T-cell (primary cell): ENCODE data around the gene TAS1R1. TPM values are rescaled to one million over a fixed set of nuclear protein-coding genes. Genes with fewer than 3 reads are reported as not detected.
"Not testable (repeated sequence)": the region's sequence is repeated elsewhere in the genome, so short reads cannot be mapped to it uniquely, and the experiment has no call there.

Experiments
- ATAC-seq, 4 experiments: fragments of 200-7000 bp in 3 of 4; fragments of 150-1000 bp in 1 of 4; cut with Tn5 transposase; replicated peaks in 1 of 4; 1 replicate in 3 of 4; 2 replicates in 1 of 4; pipeline ENCODE4 v1.10.0; 2021; ENCODE audit warnings: moderate library complexity in 3 of 4, mild to moderate bottlenecking in 2 of 4, moderate number of reproducible peaks in 1 of 4
- CTCF ChIA-PET, 2 donors: fragments of 300-600 bp; sonication (Branson Sonifier 250); formaldehyde crosslinking; loops; one replicate each; lab custom pipeline; 2022; ENCODE audit warnings: antibody characterized with exemption in 2 of 2; lab: Charles Lee
- POLR2A ChIA-PET, 2 donors: fragments of 300-600 bp; sonication (Branson Sonifier 250); formaldehyde crosslinking; loops; one replicate each; lab custom pipeline; 2022; ENCODE audit warnings: antibody characterized with exemption in 2 of 2; lab: Charles Lee
- DNase-seq, 35 experiments: peaks; one replicate each; pipeline versions ENCODE4 v3.0.0 to v3.0.0-alpha.2; 2013 to 2023
- H3K27ac ChIP-seq: one replicate; pipeline ENCODE4 v1.5.1; 2013; ENCODE audit warnings: low read length
- H3K27me3 ChIP-seq, 2 experiments: replicated peaks in 1 of 2; 1 replicate in 1 of 2; 2 replicates in 1 of 2; pipeline versions ENCODE4 v1.6.1 to v1.7.0; 2013; ENCODE audit warnings: low read length in 1 of 2, mixed read lengths in 1 of 2; ENCODE audit not compliant: control insufficient read depth in 2 of 2, insufficient read depth in 2 of 2; ENCODE audit errors: extremely low read depth in 1 of 2
- H3K36me3 ChIP-seq, 2 donors: 1 replicate in 1 of 2; 2 replicates in 1 of 2; pipeline versions ENCODE4 v1.6.1 to v1.7.0; 2013; ENCODE audit warnings: low read length in 1 of 2; ENCODE audit not compliant: control insufficient read depth in 2 of 2, insufficient read depth in 1 of 2; ENCODE audit errors: extremely low read depth in 1 of 2
- H3K4me1 ChIP-seq, 2 experiments: 1 replicate in 1 of 2; 2 replicates in 1 of 2; pipeline versions ENCODE4 v1.6.1 to v1.7.0; 2013; ENCODE audit warnings: low read length in 2 of 2, mixed read lengths in 1 of 2; ENCODE audit not compliant: insufficient read depth in 2 of 2, control insufficient read depth in 1 of 2; ENCODE audit errors: extremely low read depth in 1 of 2
- H3K4me3 ChIP-seq, 2 donors: 1 replicate in 1 of 2; 2 replicates in 1 of 2; pipeline versions ENCODE4 v1.5.1 to v1.7.0; 2013; ENCODE audit warnings: mild to moderate bottlenecking in 2 of 2, low read length in 1 of 2, moderate library complexity in 1 of 2; ENCODE audit not compliant: control insufficient read depth in 1 of 2; ENCODE audit errors: extremely low read depth in 1 of 2
- H3K9me3 ChIP-seq: 2 replicates; pipeline ENCODE4 v1.7.0; 2013
- H3K27ac Mint-ChIP-seq, 2 donors: one replicate each; pipeline ENCODE4 v1.8.0; 2020 to 2021; ENCODE audit warnings: mild to moderate bottlenecking in 2 of 2, mixed read lengths in 2 of 2
- H3K27me3 Mint-ChIP-seq, 2 donors: one replicate each; pipeline ENCODE4 v1.8.0; 2021 to 2022; ENCODE audit warnings: mixed read lengths in 2 of 2
- H3K36me3 Mint-ChIP-seq: one replicate; pipeline ENCODE4 v1.8.0; 2021; ENCODE audit warnings: mixed read lengths
- H3K4me1 Mint-ChIP-seq, 3 donors: one replicate each; pipeline ENCODE4 v1.8.0; 2020 to 2022; ENCODE audit warnings: mixed read lengths in 3 of 3, mild to moderate bottlenecking in 1 of 3
- H3K4me3 Mint-ChIP-seq, 3 donors: one replicate each; pipeline ENCODE4 v1.8.0; 2020 to 2022; ENCODE audit warnings: mild to moderate bottlenecking in 3 of 3, mixed read lengths in 3 of 3, moderate library complexity in 3 of 3
- H3K9me3 Mint-ChIP-seq, 3 donors: one replicate each; pipeline ENCODE4 v1.8.0; 2020 to 2022; ENCODE audit warnings: mixed read lengths in 3 of 3
- WGBS: methylation state at CpG from one replicate; pipeline ENCODE4 v1.1.5; 2013; ENCODE audit warnings: missing lambda C conversion rate; ENCODE audit not compliant: insufficient coverage; 5-methylcytosine and 5-hydroxymethylcytosine counted together
- total RNA-seq, 35 experiments: library from RNA in 6 of 35; stranded (reverse) in 6 of 35; fragments of 120-200 nt in 1 of 35; gene quantifications; one replicate each; pipeline versions ENCODE4 v1.2.1 to v1.2.4 and lab custom pipeline; 2013 to 2026

TAS1R1 gene
- total RNA-seq, 5 donors from 2014 or later (not counting 1 experiment from before 2014, with no cell fraction given) = not detected

DNA sequence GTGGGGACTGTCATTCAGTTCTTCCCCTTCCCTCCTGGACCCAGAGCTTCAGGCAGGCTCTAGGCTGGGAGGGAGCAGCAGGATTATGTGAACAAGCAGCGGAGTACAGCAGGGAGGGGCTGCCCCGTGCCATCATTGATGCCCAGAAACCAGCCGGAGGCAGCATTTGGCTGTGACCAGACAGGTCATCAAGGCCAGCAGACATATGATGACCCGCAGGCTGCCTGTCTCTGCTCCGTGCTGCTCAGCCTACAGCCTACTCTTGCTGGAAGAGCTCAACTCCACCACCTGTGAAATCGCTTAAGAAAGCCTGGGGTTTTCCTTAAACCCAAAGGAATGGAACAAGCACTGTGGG, 42.6 kb downstream of the TAS1R1 start:
- CTCF ChIA-PET = interaction anchor here in 1 of 2 donors (0.6 to 0.9 kb wide), 2 partner anchors 17 to 394 kb away, joined by 3 to 5 read pairs; no protein-coding TSS in a partner anchor

DNA sequence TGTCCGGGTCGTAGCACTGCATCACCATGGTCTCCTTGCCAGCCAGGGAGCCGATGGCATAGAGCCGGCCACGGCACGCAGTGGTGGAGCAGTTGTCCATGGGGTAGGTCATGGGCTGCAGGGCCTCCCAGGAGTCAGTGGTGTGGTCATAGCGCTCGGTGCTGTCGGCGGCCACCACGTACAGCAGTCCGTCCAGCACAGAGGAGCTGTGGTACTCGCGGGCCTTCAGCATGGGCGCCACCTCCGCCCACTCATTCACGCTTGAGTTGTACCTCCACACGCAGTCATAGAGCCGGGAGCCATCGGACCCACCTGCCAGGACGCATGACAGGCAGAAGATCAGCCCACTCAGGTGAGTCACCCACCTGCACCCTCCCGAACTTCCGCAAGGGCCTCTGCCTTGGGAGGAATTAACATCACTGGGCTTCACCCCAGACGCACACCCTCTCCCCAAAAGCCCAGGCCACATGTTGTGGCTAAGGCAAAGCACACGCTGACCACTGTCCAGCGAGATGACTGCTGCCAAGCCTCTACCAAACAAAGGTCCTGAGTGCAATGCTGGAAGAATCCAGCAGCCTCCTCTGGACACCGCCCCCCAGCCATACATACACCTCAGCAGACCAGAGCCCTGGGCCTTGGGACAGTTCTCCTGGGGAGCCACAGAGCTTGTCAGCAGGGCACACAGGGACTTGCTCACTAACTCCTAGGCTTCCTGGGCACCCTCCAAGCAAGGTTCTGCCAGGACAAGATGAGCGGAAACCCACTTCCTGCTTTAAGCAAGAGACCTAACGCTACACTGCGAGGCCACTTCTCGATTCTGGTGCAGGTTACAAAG, 44.3 kb downstream of the TAS1R1 start:
- no peaks in the 10 kb centered on the region for H3K9me3 Mint-ChIP-seq
- POLR2A ChIA-PET = no interaction called here
- H3K4me1 Mint-ChIP-seq = peaks cover 50 to 68% (median 60%) of the 10 kb centered on the region in 3 donors
- ATAC-seq (peak; percentile 17 to 27 (median 20)), DNase-seq (peak in 33 of 35 experiments; percentile 35 to 74 (median 54))
- Histone ChIP-seq H3K9me3 (no peaks in the 10 kb centered on the region), H3K27ac (peak overlapping the region; percentile 22), H3K4me3 (peak overlapping the region; percentile 79 to 97), H3K4me1 (peaks cover 16 to 66% of the 10 kb centered on the region in 2 experiments), H3K36me3 (peaks cover 17 to 38% of the 10 kb centered on the region in 2 donors), H3K27me3 (no peaks in the 10 kb centered on the region)
- WGBS = 44% methylated on average over 25 of the region's 31 CpGs
- H3K36me3 Mint-ChIP-seq = peaks cover 29% of the 10 kb centered on the region
- H3K27ac Mint-ChIP-seq = peak overlapping the region; percentile 86 to 99
- no peaks in the 10 kb centered on the region for H3K27me3 Mint-ChIP-seq
- H3K4me3 Mint-ChIP-seq = peak overlapping the region; percentile 96 to 99 (median 99)
- CTCF ChIA-PET = interaction anchor here (0.5 to 2.0 kb wide), 6 partner anchors 14 to 102 kb away, joined by 3 to 10 read pairs (median 4); partner anchors contain the start of genes DNAJC11 (in 1 of the 2), NOL9 (in 1 of the 2), PHF13 (in 1 of the 2) and ZBTB48 (in 1 of the 2)

More for the DNA sequence above, 42.6 kb downstream of the TAS1R1 start:
- H3K4me3 ChIP-seq = no peak overlapping the region
- WGBS = 98% methylated on average over 6 of the region's 6 CpGs
- no peaks in the 10 kb centered on the region for H3K27me3 Mint-ChIP-seq
- no peak overlapping the region for H3K27ac Mint-ChIP-seq
- POLR2A ChIA-PET = interaction anchor here in 1 of 2 donors (0.5 to 0.8 kb wide), 2 partner anchors 18 to 47 kb away, joined by 3 to 4 read pairs; partner anchors contain the start of gene ZBTB48
- DNase-seq (no peak), ATAC-seq (no peak)
- peaks cover 35% of the 10 kb centered on the region for H3K36me3 Mint-ChIP-seq
- no peaks in the 10 kb centered on the region for H3K9me3 ChIP-seq
- H3K9me3 Mint-ChIP-seq = no peaks in the 10 kb centered on the region
- H3K27me3 ChIP-seq = no peaks in the 10 kb centered on the region
- peaks cover 17 to 54% of the 10 kb centered on the region in 2 donors for H3K36me3 ChIP-seq
- H3K4me3 Mint-ChIP-seq = peak overlapping the region in 1 of 3 donors; percentile 99
- no peak overlapping the region for H3K27ac ChIP-seq
- H3K4me1 ChIP-seq = peaks cover 12 to 64% of the 10 kb centered on the region in 2 experiments
- H3K4me1 Mint-ChIP-seq = peaks cover 41 to 60% (median 55%) of the 10 kb centered on the region in 3 donors

- H3K4me1 Mint-ChIP-seq = peaks cover 50 to 66% (median 58%) of the 10 kb centered on the region in 3 donors
- H3K36me3 Mint-ChIP-seq = peaks cover 26% of the 10 kb centered on the region
- peak overlapping the region; percentile 98 to 99 for H3K27ac Mint-ChIP-seq
- Histone ChIP-seq H3K4me3 (peak overlapping the region; percentile 79 to 97), H3K27ac (peak overlapping the region; percentile 51), H3K4me1 (peaks cover 17 to 71% of the 10 kb centered on the region in 2 experiments), H3K36me3 (peaks cover 17 to 32% of the 10 kb centered on the region in 2 donors)
- WGBS = 0% methylated on average over 2 of the region's 8 CpGs
- H3K27me3 ChIP-seq, H3K27me3 Mint-ChIP-seq, ATAC-seq, DNase-seq, POLR2A ChIA-PET, H3K9me3 ChIP-seq, H3K9me3 Mint-ChIP-seq: not testable (repeated sequence)
- CTCF ChIA-PET = interaction anchor here in 1 of 2 donors (0.7 to 2.0 kb wide), 4 partner anchors 20 to 101 kb away, joined by 3 to 10 read pairs (median 4); partner anchors contain the start of genes DNAJC11, NOL9 and ZBTB48
- peak overlapping the region; percentile 96 to 99 (median 99) for H3K4me3 Mint-ChIP-seq
These were observed 44.9 kb downstream of the TAS1R1 start for GRCh38 chr1:6599991-6600390.

DNA sequence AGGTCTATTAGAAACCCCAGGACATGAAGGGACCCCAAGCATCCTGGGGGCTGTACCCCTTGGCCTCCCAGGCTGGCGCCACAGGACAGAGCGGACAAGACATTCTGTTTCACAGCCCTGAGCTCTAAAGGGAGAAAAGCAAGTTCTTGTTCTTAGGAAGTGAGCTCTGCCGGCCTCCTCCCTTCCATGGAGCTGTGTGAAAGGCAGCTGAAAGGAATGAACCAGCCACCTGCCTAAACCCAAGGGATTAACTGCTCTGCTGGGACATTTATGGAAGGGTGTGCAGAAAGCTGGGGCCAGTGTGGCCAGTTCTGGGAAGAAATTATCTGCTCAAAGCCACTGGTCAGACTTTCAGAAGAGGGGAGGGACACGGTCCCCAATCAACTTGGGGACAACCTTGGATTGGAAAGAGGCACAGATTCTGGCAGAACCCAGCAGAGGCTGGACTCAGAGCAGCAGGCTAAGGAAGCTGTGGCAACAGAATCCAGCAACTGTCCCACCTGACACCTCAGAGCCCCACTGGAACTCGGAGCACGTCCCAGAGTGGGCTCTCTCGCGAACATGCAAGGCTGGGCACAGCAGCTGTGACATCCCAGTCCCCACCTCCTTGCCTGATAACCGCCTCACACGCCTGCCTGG, 45.4 kb downstream of the TAS1R1 start:
- Mint-ChIP-seq H3K4me3 (peak overlapping the region; percentile 96 to 99 (median 99)), H3K27me3 (no peaks in the 10 kb centered on the region), H3K4me1 (peaks cover 48 to 63% (median 53%) of the 10 kb centered on the region in 3 donors), H3K9me3 (no peaks in the 10 kb centered on the region), H3K27ac (peak overlapping the region; percentile 98 to 99), H3K36me3 (peaks cover 21% of the 10 kb centered on the region)
- Histone ChIP-seq H3K4me3 (peak overlapping the region; percentile 79 to 97), H3K27me3 (no peaks in the 10 kb centered on the region), H3K36me3 (peaks cover 12 to 27% of the 10 kb centered on the region in 2 donors), H3K4me1 (peaks cover 17 to 68% of the 10 kb centered on the region in 2 experiments), H3K27ac (peak overlapping the region; percentile 51), H3K9me3 (no peaks in the 10 kb centered on the region)
- ChIA-PET POLR2A (no interaction called here), CTCF (interaction anchor here in 1 of 2 donors (0.7 to 2.0 kb wide), 4 partner anchors 20 to 101 kb away, joined by 3 to 10 read pairs (median 4); partner anchors contain the start of genes DNAJC11, NOL9 and ZBTB48)
- 18% methylated on average over 4 of the region's 10 CpGs for WGBS
- no peak for DNase-seq
- ATAC-seq = peak in 1 of 4 experiments; percentile 2

DNA sequence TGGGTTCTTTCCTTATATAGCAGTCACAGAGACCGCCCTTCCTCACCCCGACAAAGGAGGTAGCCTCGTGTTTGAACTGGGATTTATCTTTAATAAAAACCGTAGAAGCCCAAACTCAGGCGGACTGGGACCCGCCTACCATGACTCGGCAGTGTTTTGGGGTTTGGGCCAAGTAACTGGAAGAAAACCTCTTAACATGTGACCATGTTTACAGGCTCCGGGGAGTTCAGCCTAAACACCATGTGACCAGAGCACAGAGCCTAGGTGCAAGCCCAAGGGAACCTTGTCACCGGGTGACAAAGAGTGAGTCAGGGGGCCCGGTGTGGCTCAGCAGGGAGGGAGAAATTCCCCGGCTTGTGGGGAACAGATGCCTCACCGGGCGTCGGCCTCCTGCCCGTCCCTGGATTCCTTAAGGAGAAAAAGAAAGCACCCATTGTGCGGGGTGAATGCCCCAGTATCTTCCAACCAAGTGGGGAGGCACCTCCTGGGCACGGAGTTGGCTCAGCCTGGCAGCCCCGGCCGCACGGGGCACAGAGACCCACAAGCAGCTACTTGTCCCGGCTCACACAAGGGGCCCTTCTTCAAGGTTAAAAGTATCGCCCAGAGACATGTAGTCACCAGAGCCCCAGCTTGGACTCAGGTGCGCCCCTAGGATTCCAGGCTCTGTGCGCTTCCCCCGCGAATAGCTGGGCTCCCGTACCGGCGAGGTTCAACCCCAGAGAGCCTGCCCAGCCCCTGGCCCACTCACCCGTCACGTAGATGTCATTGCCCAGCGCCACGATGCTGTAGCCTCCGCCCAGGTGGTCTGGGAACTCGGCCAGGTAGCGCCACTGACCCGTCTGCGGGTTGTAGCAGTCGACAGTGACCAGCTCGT, 46.2 kb downstream of the TAS1R1 start:
- Mint-ChIP-seq H3K27ac (peak overlapping the region; percentile 98 to 99), H3K4me1 (peaks cover 41 to 55% (median 45%) of the 10 kb centered on the region in 3 donors), H3K9me3 (no peaks in the 10 kb centered on the region), H3K36me3 (peaks cover 15% of the 10 kb centered on the region), H3K4me3 (peak overlapping the region; percentile 96 to 99 (median 99)), H3K27me3 (no peaks in the 10 kb centered on the region)
- Histone ChIP-seq H3K4me3 (peak overlapping the region; percentile 79 to 97), H3K27me3 (no peaks in the 10 kb centered on the region), H3K36me3 (peaks cover 9 to 19% of the 10 kb centered on the region in 2 donors), H3K4me1 (peaks cover 17 to 63% of the 10 kb centered on the region in 2 experiments), H3K27ac (peak overlapping the region; percentile 51), H3K9me3 (no peaks in the 10 kb centered on the region)
- peak; percentile 41 to 50 (median 46) for ATAC-seq
- CTCF ChIA-PET = interaction anchor here in 1 of 2 donors (1.2 to 2.0 kb wide), 2 partner anchors 11 to 21 kb away, joined by 3 to 10 read pairs; partner anchors contain the start of gene ZBTB48
- peak in 34 of 35 experiments; percentile 34 to 81 (median 54) for DNase-seq
- POLR2A ChIA-PET = interaction anchor here in 1 of 2 donors (0.5 kb wide), 1 partner anchor 141 kb away, joined by 3 read pairs; no protein-coding TSS in a partner anchor
- under 1% methylated on average over 33 of the region's 40 CpGs for WGBS
